Skin of body (tissue), 2 donors: ENCODE data around the gene SELENON. TPM values are rescaled to one million over a fixed set of nuclear protein-coding genes. Genes with fewer than 3 reads are reported as not detected.

Source experiments
- DNase-seq: peaks from one replicate; lab custom pipeline; 2025; lab: John Stamatoyannopoulos, UW
- total RNA-seq: library from RNA; depleted of rRNA; stranded (reverse); fragments of >200 nt; gene quantifications from one replicate; pipeline ENCODE4 v1.2.3, GENCODE V29; 2014

Gene SELENON
- total RNA-seq, 1 donor from 2014 or later: 15.9 TPM

- DNase-seq: no peak
Observed at GRCh38 chr1:25792115-25792514, 7.9 kb upstream of the SELENON start.

GRCh38 chr1:25793585-25794170 lies 6.3 kb upstream of the SELENON start:
- no peak for DNase-seq

GRCh38 chr1:25794325-25794724 lies 5.7 kb upstream of the SELENON start:
- no peak for DNase-seq

- DNase-seq: no peak
Observed at GRCh38 chr1:25795211-25795610, 4.8 kb upstream of the SELENON start.

- no peak for DNase-seq
Observed at GRCh38 chr1:25795946-25796810, 3.8 kb upstream of the SELENON start.

GRCh38 chr1:25796811-25797458 lies 3.1 kb upstream of the SELENON start:
- peak; percentile 56 for DNase-seq

GRCh38 chr1:25797939-25798338 lies 2.1 kb upstream of the SELENON start:
- no peak for DNase-seq

- DNase-seq: no peak
Observed at GRCh38 chr1:25798666-25799351, 1.2 kb upstream of the SELENON start.

- no peak for DNase-seq
Observed at GRCh38 chr1:25799352-25799934, 550 bp upstream of the SELENON start.

- DNase-seq: no peak
Observed at GRCh38 chr1:25800703-25801377, 847 bp downstream of the SELENON start.

GRCh38 chr1:25802915-25803314 lies 2.9 kb downstream of the SELENON start:
- DNase-seq: no peak

- DNase-seq: no peak
Observed at GRCh38 chr1:25803368-25803767, 3.4 kb downstream of the SELENON start.

GRCh38 chr1:25804244-25804963 lies 4.4 kb downstream of the SELENON start:
- DNase-seq: no peak

GRCh38 chr1:25804964-25805862 lies 5.2 kb downstream of the SELENON start:
- no peak for DNase-seq

GRCh38 chr1:25805863-25806225 lies 5.9 kb downstream of the SELENON start:
- DNase-seq: no peak

GRCh38 chr1:25806418-25806817 lies 6.4 kb downstream of the SELENON start:
- DNase-seq: no peak

GRCh38 chr1:25807480-25808390 lies 7.7 kb downstream of the SELENON start:
- no peak for DNase-seq
